EL (cell line): ENCODE results near the gene SUSD5.
"Not testable (repeated sequence)": the region's sequence is repeated elsewhere in the genome, so short reads cannot be mapped to it uniquely, and the experiment has no call there.

Source experiments
- DNase-seq: peaks from one replicate; pipeline ENCODE4 v3.0.0-alpha.2; 2016

The SUSD5 gene

DNA sequence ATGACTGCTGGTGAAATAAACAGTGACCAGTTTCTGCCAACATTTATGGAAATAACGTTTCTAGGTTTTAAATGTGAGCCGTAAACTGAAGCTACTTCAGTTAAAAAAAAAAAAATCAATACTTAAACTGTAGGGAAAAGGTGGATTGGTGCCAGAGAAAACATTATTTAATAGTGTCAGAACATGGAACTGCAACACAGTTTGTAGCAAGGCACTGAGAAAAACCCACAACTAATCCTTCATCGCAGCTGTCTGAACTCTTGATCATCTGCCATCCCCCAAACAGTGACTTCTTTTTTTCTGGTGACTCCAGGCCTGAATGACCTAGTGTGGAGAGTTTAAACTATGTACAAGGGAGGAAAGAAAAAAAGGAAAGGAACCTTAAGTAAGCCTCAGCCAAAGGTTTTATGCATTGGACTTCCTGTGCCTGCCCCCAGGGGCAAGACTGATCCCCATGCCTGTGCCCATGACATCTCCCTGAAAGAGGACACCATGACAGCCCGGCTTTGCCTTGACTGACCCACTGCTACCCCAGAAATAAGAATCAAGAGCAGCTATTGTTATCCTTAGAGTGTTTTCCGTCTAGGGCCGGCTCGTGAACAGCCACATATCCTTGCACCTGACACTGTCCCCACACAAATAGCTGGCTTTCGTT is 71.7 kb downstream of the SUSD5 start:
- peak; percentile 22 for DNase-seq

DNA sequence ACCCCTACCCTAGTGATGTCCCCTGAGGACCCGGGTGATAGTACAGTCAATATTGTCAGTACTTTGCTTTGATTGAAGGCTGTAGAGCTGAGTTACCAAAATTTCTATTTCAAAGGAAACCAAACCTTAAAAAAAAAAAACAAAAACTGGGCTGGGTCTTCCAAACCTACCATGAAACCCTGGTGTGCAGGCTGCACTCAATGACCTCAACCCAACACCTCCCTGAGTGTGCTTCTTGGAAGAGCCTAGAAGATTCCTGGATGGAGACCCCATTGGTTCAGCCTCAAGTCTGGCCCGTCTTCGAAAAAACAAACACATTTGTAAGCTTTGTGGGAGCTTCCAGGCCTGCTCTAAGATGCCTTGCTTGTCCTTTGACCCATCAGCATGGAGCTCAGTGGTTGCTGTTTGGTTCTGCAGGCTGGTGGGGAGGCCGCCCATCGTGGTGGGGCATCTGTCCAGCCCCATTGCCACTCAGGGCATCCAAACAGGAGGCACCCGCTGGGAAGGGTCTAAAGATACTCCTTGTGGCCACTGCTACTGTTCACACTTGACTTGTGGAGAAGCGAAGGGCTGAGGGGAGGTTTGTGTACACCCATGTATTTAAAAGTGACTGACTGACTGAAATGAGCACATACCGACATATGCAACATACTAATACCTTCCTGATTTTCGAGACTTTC is 72.6 kb downstream of the SUSD5 start:
- no peak for DNase-seq

DNA sequence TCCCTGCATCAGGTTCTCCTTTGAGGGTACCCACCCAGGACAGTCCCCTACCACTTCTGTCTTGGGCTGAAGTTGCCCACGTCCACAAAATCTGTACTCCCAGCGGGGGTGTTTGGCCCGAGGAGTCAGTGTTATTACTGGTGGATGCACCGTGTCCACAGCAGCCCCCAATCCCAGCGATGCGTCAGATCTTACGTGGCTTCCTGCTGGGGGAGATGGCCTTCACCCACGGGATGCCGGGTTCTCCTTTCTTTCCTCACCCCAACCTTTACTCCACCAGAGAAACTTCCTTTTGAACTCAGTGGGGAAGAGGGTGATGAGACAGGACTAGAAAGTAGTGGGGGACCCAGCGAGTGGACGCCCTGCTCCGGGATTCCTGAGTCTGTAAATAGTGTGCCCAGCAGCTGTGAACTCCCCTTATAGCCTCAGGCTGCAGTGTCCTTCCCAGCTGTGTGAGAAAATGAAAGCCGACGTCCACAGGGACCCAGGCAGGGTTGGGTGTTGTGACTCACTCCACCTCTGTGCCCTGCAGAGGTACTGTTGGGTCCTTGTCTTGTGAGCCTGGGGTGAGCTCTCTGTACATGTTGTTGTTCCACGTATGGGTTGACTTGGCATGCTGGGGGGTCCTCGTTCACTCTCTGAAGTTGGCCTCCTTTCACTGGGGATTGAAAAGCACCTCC is 73.2 kb downstream of the SUSD5 start:
- no peak for DNase-seq

DNA sequence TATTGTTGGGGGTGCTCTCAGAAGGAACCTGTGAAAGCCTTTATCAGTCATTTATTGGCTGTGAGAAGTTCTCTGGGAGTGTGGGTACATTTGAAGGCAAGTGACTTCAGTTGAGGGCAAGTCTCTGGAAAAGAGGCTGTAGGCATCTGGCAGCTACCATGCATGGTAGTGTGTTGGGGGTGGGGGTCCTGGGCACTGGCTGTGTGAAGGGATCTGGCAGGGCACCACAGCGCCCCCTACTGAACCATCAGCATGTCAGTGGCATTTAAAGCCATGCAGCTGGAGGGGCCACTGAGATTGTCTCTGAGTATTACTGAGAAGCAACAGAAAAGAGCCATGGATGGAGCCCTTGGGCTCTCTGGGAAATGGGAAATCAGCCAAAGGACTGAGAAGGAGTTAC is 74.2 kb downstream of the SUSD5 start:
- DNase-seq = no peak

DNA sequence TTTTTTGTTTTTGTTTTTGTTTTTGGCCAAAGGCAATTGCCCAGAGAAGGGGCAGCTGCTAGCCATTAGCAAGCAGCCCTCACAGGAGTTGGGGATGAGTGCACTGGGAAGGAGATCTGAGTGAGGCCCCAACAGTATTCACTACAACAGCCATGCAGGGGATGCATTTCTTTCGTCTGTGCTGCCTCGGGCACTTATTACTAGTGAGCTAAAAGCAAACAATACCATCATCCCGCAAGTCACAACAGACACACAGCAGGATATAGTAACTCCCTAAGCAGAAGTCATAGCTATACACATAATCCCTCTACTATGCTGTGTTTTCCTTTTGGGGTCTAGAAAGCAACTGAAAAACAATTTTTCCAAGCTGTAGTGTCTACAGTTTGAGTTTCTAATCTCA is 77.6 kb downstream of the SUSD5 start:
- no peak for DNase-seq

DNA sequence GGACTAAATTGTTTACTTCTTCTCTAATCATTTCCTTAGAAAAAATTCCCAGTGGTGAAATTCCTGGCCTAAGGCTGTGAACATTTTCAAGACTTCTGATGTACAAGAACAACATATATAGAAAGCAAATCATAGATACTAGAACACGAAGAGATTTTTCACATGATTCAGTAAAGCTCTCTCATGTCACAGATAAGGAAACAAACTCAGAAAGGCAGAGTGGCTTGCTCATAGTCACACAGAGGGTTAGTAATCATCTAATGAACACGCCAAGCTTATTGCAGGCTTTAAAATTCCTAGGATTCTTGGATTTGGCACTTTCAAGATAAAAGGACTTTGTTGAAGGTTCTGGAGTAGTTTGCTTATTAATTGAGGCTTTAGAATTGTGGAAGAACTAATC is 78.6 kb downstream of the SUSD5 start:
- peak; percentile 24 for DNase-seq

DNA sequence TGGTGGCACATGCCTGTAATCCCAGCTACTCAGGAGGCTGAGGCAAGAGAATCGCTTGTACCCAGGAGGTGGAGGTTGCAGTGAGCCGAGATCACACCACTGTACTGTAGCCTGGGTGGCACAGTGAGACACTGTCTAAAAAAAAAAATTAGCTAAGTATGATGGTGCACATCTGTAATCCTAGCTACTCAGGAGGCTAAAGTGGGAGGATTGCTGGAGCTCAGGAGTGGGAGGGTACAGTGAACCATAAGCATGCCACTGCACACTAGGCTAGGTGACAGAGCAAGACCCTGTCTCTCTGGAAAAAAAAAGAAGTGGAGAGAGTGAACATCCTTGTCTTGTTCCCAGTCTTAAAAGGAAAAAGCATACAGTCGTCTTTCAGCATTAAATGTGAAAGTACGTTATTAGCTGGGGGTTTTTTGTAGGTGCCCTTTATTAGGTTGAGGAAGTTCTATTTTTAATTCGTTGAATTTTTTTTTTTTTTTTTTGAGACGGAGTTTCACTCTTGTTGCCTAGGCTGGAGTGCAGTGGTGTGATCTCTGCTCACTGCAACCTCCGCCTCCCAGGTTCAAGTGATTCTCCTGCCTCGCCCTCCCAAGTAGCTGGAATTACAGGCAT is 79.5 kb downstream of the SUSD5 start:
- DNase-seq = not testable (repeated sequence)

DNA sequence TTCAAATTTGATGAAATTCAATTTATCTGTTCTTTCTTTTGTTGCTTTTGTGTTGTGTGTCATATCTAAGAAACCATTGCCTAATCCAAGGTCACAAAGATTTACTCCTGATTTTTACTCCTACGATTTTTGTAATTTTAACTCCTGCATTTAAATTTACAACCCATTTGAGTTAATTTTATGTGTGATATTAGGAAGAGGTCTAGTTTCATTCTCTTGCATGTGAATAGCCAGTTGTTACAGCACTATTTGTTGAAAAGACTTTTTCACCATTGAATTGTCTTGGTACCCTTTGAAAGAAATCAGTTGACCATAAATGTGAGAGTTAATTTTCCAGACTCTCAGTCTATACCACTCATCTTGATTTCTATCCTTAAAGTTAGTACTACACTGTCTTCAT is 80.9 kb downstream of the SUSD5 start:
- DNase-seq = no peak

DNA sequence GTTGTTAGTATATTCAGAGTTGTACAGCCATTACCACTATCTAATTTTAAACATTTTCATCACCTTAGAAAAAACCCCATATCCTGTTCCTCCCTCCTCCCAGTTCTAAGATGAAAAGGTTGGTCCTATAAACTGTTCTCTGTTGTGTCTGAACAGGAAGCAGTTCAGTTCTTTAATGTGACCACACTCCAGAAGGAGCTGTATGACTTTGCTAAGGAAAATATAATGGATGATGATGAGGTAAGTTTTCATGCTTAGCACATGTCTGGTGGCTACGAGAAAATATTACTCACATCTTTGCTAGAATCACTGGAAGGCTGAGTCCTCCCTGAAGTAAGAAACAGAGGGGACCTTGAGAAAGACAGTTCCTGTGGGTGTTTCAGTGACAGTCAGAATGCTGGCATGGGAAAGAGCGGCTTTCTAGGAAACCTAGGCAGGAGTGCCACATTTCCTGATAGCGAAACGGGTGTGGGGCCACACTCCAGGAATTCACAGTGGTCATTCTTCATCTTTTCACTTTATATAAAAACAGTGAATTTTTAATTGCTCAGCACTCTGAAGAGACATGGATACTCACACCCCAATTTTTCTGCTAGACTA is 84.5 kb downstream of the SUSD5 start:
- DNase-seq = peak; percentile 31

DNA sequence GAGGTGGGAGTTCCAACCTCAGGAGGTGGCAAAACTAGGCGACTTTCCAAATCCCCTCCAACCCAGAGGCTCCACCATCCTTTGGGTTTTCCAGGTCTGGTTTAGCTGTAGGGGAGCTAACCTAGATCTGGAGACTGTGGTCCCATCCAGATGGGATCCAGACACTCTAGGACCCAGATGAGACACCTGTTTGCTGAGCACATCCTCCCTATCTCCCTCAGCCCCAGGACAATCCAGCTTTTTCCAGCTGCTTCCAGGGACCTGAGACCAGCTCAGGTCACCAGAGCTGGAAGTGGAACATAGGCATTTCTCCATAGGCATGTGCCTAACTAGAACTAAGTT is 86.6 kb downstream of the SUSD5 start:
- no peak for DNase-seq

DNA sequence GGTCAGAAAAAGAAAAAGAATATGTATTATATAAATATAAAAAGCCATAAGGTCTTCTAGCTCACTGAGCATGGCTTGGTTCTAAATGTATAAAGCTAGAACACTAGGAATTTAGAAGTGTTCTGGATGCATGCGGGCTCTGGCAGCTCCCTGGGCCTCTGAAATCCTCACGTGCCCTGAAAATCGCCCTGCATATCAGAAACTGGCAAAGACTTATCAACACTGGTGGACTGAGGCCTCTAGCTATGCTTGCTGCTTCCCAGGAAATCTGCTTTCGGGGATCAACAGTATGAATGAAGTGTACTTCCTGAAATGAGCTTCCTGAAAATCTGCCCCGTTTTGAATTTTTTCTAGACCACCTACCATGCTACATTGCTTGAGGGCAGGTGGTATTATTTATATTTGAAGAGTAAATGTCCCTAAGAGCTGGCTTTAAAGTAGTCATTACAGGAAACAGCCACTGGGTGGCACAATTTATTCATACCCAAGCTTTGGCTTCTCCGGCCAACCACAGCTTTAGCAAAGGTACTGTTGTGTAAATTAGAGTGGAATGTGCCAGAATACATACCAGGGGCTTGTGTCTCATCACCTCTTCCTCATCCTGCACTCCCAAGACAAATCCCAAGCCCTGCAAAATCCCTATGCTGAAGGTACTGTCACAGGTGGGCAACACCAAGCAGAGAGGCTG is 87.1 kb downstream of the SUSD5 start:
- peak; percentile 76 for DNase-seq

DNA sequence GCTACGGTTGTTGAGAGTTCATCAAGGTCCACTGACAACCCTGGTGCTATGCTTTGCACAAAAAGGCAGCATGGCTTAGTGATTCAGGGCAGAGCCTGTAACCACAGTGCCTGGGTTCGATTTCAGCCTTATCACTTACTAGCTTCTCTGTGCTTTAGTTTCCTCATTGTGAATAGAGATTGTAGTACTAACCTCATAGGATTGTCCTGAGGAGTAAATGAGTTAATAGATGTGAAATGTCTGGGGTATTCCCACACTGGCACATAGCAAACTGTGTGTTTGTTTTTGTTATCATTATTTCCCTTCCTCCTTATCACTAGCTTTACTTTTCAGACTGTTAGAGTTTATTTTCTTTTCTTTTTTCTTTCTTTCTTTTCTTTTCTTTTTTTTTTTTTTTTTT is 88.5 kb downstream of the SUSD5 start:
- no peak for DNase-seq

DNA sequence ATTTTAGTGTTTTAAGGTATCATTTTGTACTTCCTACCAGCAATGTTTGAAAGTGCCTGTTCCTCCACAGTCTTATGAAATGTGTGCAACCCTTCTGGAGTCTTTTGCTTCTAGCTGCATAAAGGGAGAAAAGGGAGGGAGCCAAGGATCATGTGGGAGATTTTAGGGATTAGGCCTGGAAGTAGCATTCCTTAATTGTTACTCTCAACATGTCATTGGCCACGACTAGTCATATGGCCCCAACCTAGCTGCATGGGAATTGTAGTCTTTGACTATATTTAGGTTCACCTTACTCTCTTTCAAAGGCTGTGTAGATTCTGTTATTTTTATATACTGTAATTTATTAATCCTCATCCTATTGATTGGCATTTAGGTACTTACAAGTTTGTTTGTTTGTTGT is 89.9 kb downstream of the SUSD5 start:
- no peak for DNase-seq

DNA sequence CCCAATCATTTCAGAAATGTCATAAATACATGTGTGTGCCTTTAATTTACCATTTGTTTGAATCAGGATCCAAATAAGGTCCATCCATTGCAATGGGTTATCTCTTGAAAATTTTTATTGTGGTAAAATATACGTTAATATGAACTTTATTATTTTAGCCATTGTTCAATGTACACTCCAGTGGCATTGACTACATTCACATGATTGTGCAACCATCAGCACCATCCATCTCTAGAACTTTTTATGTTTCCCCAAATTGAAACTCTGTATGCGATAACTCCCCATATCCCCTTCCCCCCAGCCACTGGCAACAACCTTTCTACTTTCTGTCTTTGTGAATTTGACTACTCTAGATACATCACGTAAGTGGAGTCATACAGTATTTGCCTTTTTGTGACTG is 92.8 kb downstream of the SUSD5 start:
- DNase-seq = no peak

DNA sequence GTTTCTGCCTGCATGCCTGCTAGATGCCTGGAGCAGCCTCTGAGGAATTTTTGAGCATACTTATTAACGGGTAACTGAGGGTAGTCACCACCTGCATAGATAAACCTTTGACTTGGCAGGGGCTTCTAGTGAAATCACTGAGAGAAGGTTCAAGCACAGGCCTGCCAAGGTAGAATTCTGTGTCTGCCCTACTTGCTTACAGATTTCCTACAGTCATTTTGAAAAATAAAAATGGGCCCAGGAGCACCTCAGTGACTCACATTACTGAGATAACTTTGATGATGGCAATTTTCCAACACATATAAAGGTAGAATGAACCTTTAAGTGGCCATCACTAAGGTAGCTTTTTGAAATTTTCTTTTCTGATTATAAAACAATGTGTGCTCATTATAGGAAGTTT is 94.0 kb downstream of the SUSD5 start:
- no peak for DNase-seq

DNA sequence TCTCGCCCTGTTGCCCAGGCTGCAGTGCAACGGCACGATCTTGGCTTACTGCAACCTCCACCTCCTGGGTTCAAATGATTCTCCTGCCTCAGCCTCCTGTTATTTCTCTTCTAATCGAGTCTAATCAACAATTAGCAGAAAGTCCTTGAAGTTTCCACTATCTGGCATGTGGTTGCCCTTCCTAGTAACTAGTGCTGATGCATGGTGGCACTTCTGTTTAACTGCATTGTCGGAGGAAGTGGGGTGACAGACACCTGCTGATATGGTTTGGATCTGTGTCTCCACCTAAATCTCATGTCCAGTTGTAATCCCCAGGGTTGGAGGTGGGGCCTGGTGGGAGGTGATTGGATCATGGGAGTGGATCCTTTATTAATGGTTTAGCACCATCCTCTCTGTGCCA is 95.6 kb downstream of the SUSD5 start:
- DNase-seq = no peak

DNA sequence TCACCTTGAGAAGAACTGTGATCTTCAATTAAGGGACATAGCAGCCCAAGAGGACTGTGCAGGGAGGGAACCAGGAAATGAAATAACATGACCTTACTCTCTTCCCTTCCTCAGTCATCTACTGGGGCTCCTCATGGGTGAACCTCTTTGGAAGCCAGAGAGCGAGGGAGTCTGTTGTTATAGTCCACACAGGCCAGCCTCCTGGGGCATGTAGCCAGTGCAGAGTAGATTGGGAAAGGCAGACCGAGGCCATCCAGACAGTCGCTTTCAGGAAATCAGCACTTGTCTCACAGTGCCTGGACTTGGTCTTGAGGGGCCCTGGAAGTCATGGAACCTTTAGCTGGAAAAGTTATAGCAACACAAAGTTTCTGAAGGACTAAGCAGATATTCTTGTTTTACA is 98.7 kb downstream of the SUSD5 start:
- no peak for DNase-seq

DNA sequence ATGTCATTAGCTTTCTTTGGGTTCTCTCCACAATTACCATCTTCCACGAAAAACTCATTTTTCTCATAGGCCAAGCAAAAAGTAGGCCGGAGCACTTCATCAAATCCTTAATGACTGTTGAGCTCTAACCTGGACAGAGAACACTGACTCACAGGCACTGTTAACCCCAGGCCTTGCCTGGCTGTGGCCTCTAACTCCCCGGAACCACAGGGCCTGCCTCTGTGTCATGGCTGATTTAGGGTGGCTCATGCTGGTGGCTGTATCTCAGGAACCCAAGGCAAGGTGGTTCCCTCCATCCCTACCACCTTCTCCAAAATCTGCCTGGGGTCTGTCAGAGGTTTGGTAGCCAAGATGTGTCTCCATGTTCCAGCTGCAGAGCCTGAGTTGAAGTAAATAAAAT is 101.1 kb downstream of the SUSD5 start:
- DNase-seq = no peak

DNA sequence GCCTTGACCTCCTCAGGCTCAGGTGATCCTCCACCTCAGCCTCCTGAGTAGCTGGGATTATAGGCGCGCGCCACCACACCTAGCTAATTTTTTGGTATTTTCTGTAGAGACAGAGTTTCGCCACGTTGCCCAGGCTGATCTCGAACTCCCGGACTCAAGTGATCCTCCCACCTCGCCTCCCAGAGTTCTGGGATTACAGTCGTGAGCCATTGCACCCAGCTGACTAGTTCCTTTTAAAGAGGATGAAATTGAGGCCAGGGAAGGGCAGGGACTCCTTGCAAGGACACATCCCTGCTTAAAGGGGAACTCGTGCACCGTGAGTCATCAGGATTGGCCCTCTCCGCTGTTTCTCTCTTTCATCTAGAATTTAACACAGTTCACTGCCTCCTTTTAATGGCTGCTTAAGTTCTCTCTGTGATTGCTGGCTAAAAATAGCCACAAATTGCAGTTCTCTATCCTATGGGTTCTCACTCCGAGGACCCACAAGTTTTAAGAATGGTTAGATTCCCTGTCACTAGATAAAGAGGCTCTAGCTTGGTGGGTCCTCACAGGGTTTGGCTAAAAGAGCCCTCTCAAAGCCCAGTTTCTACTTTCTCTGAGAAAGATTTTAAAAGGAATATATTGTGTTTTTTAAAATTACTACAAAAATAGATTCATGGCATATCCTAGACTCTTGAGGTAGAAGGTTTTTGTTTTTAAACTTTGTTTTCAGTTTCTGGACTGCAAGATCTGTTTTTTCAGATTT is 103.4 kb downstream of the SUSD5 start:
- DNase-seq = peak; percentile 88

DNA sequence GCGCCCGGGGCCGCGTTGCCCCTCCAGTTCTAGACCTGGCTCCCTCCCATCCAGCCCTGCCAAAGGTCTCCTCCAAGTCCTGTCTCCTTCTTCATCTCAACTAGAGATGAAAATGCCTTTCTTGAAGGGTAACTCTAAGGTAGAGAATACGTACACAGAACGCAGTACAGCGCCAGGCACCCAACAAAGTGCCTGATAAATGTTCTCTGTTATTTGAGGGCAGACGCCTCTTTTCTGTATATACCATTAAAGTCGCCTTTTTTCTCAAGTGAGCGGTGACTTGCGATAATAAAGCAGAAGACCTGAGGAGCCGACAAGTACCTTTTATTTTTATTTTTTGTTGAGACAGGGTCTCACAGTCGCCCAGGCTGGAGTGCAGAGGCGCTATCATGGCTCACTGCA is 104.0 kb downstream of the SUSD5 start:
- no peak for DNase-seq

DNA sequence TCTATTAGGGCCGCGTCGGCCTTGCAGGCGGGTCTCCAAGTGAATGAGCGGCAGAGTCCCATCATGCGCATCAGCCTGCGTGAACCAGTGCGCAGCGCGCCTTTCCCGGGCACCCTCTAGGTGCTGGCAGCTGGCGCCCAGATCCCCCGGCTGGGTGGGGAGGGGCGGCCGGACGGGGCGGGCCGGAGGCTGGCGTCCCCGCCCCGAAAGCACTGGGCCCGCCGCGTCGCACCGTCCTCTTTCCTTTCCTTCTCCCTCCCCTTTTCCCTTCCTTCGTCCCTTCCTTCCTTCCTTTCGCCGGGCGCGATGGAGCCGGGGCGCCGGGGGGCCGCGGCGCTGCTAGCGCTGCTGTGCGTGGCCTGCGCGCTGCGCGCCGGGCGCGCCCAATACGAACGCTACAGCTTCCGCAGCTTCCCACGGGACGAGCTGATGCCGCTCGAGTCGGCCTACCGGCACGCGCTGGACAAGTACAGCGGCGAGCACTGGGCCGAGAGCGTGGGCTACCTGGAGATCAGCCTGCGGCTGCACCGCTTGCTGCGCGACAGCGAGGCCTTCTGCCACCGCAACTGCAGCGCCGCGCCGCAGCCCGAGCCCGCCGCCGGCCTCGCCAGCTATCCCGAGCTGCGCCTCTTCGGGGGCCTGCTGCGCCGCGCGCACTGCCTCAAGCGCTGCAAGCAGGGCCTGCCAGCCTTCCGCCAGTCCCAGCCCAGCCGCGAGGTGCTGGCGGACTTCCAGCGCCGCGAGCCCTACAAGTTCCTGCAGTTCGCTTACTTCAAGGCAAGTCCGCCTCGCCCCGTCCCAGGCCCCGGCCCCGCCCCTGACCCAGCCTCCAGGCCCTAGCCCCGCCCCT is 104.6 kb downstream of the SUSD5 start, which contains the start of gene CRTAP:
CRTAP (plus strand) TSS at position 243 of the 850 bp plus-strand sequence; CDS start at position 307, 64 bp downstream.
- peak; percentile 96 for DNase-seq
